GM19395 (cell line): ENCODE measurements around the gene SP4.

Experiments used
- ATAC-seq: cut with Tn5 transposase; IDR thresholded peaks from one replicate; pipeline ENCODE4 v1.9.1; 2021; ENCODE audit warnings: mild to moderate bottlenecking, moderate library complexity; ENCODE audit not compliant: unreplicated experiment

SP4 gene

DNA sequence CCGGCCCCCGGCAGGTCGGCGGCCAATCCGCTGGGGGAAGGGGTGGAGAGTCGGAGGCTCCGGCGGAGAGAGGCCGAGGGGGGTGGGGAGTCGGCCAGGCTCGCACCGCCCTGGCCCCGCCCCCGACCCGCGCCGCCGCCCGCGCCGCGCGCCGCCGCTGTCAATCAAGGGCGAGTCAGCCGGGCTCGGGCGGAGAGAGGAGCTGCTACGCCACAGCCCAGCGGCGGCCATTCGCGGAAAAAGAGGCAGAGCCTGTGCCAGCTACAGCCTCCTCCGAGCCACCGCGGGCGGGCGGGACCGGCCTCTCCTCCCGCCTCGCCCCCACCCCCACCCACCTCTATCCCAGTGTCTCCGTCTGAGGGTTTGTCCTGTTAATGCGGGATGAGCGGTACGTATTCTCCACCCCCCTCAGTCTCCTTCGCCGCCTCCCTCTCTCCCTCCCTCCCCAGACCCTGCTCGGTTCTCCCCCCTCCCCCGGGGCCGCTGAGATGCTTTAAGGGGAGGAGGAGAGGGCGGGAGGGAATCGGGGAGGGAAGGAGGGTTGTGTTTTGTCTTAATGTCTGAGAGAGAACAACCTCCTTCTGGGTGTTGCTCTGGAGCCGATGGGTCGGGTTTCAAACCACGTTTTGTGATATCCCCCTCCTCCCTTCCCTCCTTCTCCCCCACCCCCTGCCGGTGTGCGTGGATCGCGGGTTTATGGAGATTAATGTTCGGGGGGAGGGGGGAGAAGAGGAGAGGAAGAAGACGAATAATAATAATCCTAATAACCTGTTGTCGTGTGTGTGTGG lies at the start of gene SP4:
TSS of gene SP4 (plus strand) at position 213 of the 788 bp plus-strand sequence. CDS start at position 382, 169 bp downstream.
- ATAC-seq: peak; percentile 70

DNA sequence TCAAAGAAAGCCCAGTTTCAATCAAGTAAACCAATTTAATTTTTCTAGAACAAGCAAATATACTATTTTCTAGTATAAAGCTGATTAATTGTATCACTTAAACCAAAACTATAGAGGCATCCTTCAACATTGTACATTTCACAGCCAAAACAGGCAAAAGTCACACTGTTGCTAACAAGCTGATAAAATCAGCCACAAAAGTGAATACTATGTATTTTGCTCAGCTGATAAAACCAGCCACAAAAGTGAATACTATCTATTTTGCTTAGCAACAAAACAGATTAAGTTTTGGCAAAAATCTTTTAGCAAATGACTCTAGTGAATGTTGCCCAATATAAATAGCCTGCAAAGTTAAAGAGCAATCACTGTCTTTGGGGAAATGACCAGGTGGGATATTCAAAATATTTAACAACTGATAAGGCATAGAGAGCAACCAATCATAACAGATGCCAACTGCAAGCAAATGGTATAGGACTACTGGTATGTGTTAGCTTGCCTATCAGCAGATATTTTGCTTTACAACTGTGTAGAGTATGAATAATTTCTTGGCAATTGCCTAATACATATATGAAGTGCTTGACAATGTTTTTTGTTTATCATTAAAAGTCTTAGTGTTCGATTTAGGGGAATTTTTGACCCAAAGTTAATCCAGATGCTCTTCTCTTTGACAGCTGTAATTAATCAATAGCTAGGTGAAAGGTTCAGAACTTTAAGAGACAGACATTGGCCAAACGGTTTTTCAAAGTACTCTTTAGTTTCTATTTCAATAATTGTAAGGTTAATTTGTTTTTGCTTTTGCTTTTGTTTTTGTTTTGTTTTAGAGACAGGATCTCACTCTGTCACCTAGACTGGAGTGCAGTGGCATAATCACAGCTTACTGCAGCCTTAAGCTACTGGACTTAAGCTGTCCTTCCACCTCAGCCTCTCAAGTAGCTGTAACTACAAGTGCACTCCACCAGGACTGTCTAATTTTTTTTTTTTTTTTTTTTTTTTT lies 44.4 kb upstream of the SP4 start:
- ATAC-seq: peak; percentile 93

DNA sequence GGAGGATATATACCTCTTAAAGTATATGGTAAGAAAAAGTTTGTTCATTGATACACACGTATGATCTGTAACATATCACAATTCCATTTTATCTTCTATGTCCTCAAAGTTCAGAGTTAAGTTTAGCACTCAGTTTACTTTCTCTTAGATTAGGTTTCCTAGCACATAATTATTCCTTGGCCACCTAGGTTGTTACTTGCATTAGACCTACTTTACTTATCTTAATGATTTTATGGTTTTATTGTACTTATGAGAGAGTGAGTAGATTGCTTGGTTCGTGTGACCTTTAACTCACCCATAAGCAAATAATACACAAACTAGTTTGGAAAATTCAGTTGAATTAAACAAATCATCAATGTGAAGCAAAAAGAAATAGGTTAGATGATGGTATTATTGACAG lies 33.9 kb upstream of the SP4 start:
- ATAC-seq: no peak

DNA sequence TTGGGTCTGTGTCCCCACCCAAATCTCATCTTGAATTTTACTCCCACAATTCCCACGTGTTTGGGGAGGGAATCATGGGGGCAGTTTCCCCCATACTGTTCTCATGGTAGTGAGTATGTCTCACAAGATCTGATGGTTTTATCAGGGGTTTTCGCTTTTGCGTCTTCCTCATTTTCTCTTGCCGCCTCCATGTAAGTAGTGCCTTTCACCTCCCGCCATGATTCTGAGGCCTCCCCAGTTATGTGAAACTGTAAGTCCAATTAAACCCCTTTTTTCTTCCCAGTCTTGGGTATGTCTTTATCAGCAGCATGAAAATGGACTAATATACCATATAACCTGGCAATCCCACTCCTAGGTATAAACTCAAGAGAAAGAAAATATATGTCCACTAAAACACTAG lies 25.9 kb upstream of the SP4 start:
- no peak for ATAC-seq

DNA sequence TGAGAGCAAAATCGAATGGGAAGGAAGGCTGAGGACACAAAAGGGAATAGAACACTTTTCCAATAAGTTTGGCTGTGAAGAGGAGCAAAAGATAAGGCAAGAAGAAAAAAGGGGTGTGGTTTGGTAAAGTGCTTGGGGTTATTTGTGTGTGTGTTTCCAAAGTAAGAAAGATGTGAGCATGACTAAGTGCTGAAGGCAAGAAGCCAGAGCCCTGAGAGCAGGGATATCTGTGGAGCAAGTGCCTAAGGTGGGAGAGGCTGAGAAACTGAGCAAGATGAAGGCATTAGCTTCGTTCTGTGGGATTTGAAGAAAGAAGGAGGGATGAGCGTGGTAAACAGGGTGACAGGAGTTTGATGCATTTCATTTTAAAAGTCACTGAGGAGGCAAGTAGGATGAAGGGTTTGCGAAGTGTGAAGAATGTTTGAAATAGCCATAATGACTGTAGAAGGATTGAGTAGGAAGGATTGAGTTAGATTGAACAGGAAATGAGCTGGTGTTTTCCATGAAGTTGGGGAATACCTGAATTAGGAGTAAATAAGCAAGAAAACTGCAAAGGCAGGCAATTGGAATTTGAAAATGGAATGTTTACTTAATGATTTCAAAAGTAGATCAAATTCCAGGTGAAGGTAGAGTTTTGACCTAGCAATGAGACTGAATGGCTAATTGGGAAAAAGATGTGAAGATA lies 19.9 kb upstream of the SP4 start:
- no peak for ATAC-seq

DNA sequence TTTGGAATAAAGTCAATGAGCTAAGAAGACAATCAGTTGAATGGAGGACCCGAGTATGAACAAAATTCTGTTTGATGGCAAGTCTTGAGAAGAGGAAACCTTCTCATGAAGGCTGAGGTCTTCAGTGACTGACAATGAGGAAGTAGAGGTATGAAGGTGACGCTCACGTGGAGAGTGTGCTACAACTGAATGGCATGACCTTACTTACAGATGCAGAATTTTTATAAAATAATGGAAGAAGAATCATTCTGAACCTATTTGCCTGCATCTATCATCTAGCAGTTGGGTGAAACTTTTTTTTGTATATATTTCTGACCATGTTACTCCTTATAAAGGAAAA lies 19.4 kb upstream of the SP4 start:
- no peak for ATAC-seq

DNA sequence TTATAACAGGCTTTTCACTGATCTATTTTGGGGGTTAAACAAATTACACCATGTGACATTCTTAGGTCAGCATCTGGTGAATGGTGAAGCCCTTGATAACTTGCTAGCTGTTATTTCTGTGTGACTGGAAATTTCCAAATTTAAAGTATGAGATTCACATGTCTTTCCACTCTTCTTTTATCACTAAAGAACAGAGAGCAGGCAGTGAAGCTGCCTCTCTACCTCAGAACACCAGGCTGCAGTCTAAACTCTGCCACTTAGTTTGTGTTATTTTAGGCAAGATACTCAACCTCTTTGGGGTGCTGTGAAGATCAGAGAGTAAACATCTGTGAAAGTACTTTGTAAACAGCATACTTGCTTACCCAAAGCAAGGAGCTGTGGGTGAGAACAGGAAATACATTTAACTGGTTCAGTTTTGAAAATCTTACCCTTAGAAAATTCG lies 15.5 kb upstream of the SP4 start:
- ATAC-seq: peak; percentile 84

DNA sequence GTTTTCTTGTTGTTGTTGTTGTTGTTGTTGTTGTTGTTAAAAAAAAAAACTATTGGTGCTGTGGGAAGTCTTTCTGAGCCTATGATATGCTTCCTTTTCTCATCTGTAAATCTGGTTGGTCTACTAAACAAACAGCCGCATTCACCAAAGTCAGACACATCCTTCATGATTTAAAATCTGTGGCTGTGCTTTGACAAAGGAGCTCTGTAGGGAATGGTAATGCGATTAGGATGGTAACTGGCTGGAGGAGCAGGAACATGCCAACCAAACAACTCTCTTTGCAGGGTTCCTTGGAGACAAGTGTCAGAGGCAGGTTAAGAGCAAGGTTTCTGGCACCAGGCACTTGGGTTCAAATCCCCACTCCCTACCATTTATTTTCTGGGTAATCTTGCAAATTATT lies 14.9 kb upstream of the SP4 start:
- ATAC-seq: no peak

DNA sequence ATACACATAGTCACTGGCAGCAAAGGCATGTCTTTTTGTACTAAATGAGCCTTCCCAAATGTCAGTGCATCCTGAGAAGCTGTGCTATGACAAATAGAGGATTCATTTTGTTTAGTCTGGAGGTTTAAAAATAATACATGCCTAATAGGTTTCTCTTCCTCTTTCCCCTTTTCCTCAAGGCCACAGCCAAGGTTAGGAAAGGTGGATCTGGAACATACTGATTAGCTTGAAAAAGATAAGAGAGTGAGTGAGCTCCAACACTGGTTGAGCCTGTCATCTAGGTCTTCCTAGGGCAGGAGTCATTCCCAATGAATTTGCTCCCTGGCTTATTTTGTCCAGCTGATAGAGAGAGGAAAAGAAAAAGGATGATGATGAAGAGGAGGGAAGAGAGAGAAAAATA lies 14.4 kb upstream of the SP4 start:
- no peak for ATAC-seq

DNA sequence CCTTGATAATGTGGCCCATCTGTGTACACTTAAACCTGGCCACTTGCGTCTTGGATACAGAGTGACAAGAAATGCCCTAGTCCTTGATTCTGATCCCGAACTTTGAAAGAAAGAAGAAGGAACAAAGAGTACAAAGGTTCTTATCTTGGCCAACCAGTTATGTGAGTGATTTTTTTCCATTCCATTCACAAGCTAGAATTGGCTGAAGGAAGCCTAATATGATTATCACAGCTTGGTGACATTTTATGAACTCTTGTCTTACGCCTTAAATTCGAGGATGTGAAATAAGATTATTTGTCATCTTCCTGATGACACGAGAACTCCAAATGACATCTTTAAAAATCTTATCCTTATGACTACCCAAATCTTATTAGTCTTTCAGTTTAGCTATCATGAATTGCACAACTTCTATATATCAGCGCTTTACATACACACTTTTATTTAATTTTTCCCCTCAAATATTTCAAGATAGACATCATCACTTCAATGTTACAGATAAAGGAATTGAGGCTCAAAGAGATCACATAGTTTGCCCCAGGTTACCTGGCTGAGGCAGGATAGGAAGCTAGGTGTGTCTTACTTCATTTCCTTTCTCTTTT lies 13.0 kb upstream of the SP4 start:
- no peak for ATAC-seq

DNA sequence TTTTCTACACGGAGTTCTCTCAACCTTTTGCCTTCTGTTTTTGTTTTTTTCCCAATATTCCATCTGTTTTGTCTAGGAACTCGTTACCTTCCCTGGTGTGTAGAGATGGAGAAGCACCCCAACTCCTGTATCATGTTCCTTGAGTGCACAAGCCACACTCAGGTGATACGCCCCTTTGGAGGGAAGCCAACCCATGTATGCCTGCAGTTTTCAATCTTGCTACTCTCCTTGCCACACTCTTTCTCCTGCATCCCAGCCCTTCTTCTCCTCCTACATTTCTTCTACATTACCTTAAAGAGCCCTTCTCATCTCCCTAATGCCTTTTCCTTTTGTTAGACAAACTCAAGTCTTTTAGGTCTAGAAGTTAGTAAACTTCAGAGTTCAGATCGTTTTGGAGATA lies 10.2 kb upstream of the SP4 start:
- ATAC-seq: no peak

DNA sequence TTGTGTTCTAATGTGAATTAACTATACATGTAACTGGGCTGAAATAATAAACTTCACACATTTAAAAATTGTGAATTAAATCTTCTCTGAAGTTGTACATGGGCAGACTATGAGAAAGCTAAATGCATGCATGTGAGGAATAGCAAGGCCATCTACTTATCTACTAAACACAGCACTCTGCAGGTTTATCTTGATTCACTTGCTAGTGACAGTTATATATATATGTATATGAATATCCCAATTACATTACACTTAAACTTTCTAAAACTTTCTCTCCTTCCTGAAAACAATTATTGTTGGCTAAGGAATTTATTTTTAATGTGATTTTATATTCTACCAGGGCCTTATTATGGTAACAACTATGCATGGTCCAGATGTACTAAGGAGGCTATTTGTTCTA lies 5.1 kb upstream of the SP4 start:
- ATAC-seq: no peak

DNA sequence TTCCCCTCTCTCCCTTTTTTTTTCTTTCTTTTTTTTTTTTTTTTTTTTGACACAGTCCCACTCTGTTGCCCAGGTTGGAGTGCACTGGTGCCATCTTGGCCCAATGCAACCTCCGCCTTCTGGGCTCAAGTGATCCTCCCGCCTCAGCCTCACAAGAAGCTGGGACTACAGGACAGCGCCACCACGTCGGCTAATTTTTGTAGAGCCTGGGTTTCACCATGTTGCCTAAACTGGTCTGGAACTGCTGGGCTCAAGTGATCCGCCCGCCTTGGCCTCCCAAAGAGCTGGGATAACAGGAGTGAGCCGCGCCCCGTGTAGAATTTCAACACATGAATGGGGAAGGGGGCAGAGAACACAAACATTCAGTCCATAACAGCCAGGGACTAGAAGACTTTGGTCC lies 2.6 kb upstream of the SP4 start:
- ATAC-seq: no peak

DNA sequence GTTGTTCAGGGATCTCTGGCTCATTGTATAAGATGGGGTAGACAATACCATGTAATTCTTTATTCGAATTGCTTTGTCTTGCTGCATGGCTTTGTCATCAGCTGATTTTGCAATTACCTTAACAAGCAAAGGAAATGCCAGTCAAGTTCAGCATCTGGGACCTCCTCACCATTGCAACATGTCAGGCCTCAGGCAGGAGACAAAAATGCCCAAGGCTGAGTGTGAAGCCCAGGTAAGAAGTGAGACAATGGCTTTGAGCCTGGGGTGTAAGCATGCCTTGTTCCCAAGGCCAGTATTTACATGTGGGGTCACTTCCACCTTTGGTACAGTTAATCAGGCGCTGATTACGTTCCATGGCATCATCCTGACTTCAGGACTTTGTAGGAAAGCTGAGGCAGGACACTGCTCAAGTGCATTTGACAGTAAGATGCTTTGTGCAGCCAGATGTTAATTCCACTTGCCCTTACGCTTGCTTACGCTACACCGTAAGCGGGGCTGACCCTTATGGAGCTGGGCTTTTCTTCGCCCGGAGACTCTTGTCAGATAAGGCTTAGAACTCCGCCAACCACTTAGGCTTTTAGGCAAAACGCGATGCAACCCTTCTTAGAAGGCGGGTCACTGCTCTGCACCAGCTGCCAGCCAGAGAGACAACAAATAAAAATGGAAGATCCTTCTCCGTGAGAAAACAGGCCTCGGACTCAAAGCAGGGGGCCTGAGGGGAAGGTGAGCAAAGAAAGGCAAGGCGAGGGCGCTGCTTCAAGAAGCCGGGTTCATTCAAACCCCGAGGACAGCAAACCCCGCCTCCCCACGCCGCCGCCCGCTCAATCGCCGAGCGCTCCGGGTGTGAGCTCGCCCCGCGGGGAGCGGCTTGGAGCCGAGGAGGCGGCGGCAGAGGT lies 1.3 kb upstream of the SP4 start:
- no peak for ATAC-seq

DNA sequence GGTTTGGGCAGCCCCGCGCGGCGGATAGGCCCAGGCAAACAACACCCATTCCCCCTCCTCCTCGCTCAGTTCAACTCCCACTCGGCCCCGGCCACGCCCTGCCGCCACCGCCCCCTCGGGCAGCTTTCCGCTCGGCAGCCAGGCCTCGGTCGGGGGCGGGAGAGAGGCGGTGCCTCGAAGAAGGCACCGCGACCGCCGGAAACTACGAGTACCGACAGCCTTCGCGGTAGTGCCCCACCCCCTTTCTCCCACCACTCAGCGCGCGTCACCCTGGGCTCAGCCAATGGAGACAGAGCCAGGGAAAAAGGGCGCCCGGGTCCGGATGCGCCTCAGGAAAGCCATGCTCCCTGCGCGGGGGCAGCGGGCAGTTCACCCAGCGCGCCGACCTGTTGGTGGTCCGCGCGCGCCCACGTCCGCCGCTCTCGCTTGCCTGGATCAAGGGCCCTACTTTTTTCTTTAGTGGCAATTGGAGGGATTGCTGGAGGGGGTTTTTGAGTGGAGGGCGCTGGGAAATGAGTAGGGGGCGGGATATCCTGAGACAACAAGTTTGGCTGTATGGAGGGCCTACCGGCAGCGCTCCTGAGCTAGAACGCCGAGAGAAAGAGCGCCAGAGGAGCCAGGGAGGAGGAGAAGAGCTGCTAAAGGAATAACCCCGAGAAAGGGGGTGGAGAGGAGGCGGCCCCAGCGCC lies 557 bp upstream of the SP4 start:
- peak; percentile 79 for ATAC-seq

DNA sequence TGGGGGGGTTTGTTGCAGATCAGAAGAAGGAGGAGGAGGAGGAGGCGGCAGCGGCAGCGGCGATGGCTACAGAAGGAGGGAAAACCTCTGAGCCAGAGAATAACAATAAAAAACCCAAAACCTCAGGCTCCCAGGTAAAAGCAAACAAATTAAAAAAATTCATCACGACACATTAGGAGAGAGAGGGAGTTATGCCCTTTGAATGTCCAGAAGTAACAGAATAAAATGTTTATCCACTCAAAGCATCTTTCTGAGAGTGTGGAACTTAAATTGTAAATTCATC lies 717 bp downstream of the SP4 start:
- ATAC-seq: no peak

DNA sequence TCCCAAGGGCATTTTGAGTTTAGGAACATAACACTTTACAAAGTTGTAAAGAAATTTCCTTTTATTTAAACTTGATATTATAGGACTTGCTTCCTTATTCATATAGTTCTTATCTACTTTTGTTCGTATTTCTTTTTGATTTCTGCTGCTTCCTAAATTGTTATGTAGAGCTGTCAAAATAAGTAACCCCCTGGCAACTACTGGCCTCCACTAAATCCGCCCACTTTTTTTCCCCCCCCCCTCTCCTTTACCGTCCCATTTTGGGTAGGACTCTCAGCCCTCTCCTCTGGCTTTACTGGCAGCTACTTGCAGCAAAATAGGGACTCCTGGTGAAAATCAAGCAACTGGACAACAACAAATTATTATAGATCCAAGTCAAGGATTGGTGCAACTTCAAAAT lies 1.1 kb downstream of the SP4 start:
- ATAC-seq: no peak

DNA sequence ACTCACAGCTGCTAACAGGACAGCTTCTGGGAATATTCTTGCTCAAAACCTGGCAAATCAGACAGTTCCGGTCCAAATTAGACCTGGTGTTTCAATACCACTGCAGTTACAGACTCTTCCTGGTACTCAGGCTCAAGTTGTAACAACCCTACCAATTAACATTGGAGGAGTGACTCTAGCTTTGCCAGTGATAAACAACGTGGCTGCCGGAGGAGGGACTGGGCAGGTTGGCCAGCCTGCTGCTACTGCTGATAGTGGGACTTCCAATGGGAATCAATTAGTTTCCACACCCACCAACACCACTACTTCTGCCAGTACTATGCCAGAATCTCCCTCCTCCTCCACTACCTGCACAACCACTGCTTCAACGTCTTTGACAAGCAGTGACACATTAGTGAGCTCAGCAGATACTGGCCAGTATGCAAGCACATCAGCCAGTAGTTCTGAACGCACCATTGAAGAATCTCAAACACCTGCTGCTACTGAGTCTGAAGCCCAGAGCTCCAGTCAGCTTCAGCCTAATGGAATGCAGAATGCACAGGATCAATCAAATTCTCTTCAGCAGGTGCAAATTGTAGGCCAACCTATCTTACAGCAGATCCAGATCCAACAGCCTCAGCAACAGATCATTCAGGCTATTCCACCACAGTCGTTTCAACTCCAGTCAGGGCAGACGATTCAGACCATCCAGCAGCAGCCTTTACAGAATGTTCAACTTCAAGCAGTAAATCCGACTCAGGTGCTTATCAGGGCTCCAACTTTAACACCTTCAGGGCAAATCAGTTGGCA lies 2.1 kb downstream of the SP4 start:
- ATAC-seq: no peak

DNA sequence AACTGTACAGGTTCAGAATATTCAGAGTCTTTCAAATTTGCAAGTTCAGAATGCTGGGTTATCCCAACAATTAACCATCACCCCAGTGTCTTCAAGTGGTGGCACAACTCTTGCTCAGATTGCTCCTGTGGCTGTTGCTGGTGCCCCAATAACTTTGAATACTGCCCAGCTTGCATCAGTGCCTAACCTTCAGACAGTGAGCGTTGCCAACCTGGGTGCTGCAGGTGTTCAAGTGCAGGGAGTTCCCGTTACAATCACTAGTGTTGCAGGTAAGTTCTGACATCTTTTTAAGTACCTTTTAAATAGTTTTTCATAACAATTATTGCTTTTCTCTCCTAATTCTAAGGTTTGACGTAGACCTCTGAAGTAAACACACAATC lies 2.7 kb downstream of the SP4 start:
- no peak for ATAC-seq
